ENCODE results near the gene TMTC3. TPM values are rescaled to one million over a fixed set of nuclear protein-coding genes. Genes with fewer than 3 reads are reported as not detected.

Gene TMTC3
- polyA plus RNA-seq, 2 of the 4 experiments (the other 2 are of a cell fraction): 12.0 to 34.9 TPM

GRCh38 chr12:88219861-88220260, 77.8 kb downstream of the TMTC3 start (continued):
- no peak for TF ChIP-seq CTCF (IDR thresholded peaks at IDR 0.05)

GRCh38 chr12:88223519-88223918, 81.4 kb downstream of the TMTC3 start:
- Histone ChIP-seq H3K4me2 (no peak overlapping the region), H3K9me3 (peaks cover 14% of the 10 kb centered on the region; the same call in 2 of the 3 replicates), H3K4me1 (no peaks in the 10 kb centered on the region), H3K4me3 (no peak overlapping the region), H3K27ac (no peak overlapping the region)
- ATAC-seq: no peak
- no peak for DNase-seq (ENCODE audit: low read depth in 1 of 2, low spot score in 1 of 2)
- CTCF ChIA-PET: interaction anchor here (1.7 kb wide), 1 partner anchor 17 kb away, joined by 3 read pairs; no protein-coding TSS in a partner anchor
- POLR2A ChIA-PET: no interaction called here
- TF ChIP-seq MAFK (IDR thresholded peaks at IDR 0.05; ENCODE audit: partially characterized antibody): no peak
- TF ChIP-seq BHLHE40 (IDR thresholded peaks at IDR 0.05; ENCODE audit: low read depth, low read length): no peak
- no peak for TF ChIP-seq RCOR1 (IDR thresholded peaks at IDR 0.05; ENCODE audit: low read depth, low read length)
- TF ChIP-seq HOXA7 (CRISPR knock-in tag; IDR thresholded peaks at IDR 0.05): no peak
- TF ChIP-seq JUN (IDR thresholded peaks at IDR 0.05): no peak
- TF ChIP-seq HEYL (CRISPR knock-in tag; IDR thresholded peaks at IDR 0.05): no peak
- no peak for TF ChIP-seq TP53 (CRISPR knock-in tag; IDR thresholded peaks at IDR 0.05)
- TF ChIP-seq RFX5 (IDR thresholded peaks at IDR 0.05): no peak
- FAIRE-seq: no peak

- Histone ChIP-seq H3K27ac (no peak overlapping the region), H3K9me3 (peaks cover 6% of the 10 kb centered on the region; the same call in 2 of the 3 replicates), H3K4me2 (no peak overlapping the region), H3K4me1 (no peaks in the 10 kb centered on the region), H3K4me3 (no peak overlapping the region)
- FAIRE-seq: no peak
- no peak for ATAC-seq
- DNase-seq (ENCODE audit: low read depth in 1 of 2, low spot score in 1 of 2): no peak
- POLR2A ChIA-PET: no interaction called here
- TF ChIP-seq JUNB (IDR thresholded peaks at IDR 0.05) (no peak), ESRRA (IDR thresholded peaks at IDR 0.05; ENCODE audit: borderline replicate concordance, low read length) (no peak)
- CTCF ChIA-PET: no interaction called here
Measured at GRCh38 chr12:88225776-88226175, 83.7 kb downstream of the TMTC3 start.

GRCh38 chr12:88227263-88227662, 85.2 kb downstream of the TMTC3 start:
- DNase-seq (ENCODE audit: low read depth in 1 of 2, low spot score in 1 of 2) (no peak), ATAC-seq (no peak), FAIRE-seq (no peak)
- Histone ChIP-seq H3K9me3 (peaks cover 2% of the 10 kb centered on the region; the same call in 1 of the 3 replicates), H3K4me1 (no peaks in the 10 kb centered on the region), H3K27ac (no peak overlapping the region), H3K4me3 (no peak overlapping the region), H3K4me2 (no peak overlapping the region)
- TF ChIP-seq HOXB5 (CRISPR knock-in tag; IDR thresholded peaks at IDR 0.05): no peak
- no peak for TF ChIP-seq HOXB13 (CRISPR knock-in tag; IDR thresholded peaks at IDR 0.05; ENCODE audit: low read depth)
- no peak for TF ChIP-seq ZNF302 (CRISPR knock-in tag; IDR thresholded peaks at IDR 0.05)
- no peak for TF ChIP-seq GATA3 (IDR thresholded peaks at IDR 0.05; ENCODE audit: borderline replicate concordance)
- TF ChIP-seq RFX5 (IDR thresholded peaks at IDR 0.05): no peak
- no peak for TF ChIP-seq ZSCAN20 (CRISPR knock-in tag; IDR thresholded peaks at IDR 0.05)
- TF ChIP-seq HEYL (CRISPR knock-in tag; IDR thresholded peaks at IDR 0.05): no peak
- TF ChIP-seq POLR2A (IDR thresholded peaks at IDR 0.05; ENCODE audit: low read length): no peak
- TF ChIP-seq MYC (IDR thresholded peaks at IDR 0.05; ENCODE audit: borderline replicate concordance, low read length): no peak
- TF ChIP-seq TP53 (CRISPR knock-in tag; IDR thresholded peaks at IDR 0.05): no peak
- TF ChIP-seq PBX3 (IDR thresholded peaks at IDR 0.05): no peak
- no peak for TF ChIP-seq HDAC2 (IDR thresholded peaks at IDR 0.05)
- no peak for TF ChIP-seq SREBF2 (IDR thresholded peaks at IDR 0.05)
- TF ChIP-seq REST (IDR thresholded peaks at IDR 0.05): no peak
- POLR2A ChIA-PET: no interaction called here
- WGBS (ENCODE audit: missing lambda C conversion rate): 63% methylated on average over 7 of the region's 7 CpGs
- CTCF ChIA-PET: no interaction called here

Measured in A549 (cell line).